GM12878 (cell line): Measurements from ENCODE around the gene SMOC1. TPM values are rescaled to one million over a fixed set of nuclear protein-coding genes. Genes with fewer than 3 reads are reported as not detected.

Source experiments
- ATAC-seq: fragments of 200-7000 bp; cut with Tn5 transposase; 3 replicates; pipeline ENCODE4 v1.9.1; 2020; ENCODE audit warnings: mild to moderate bottlenecking, moderate library complexity
- BruUV-seq: library from RNA; stranded (reverse); fragments of 400-500 nt; replicated peaks from 2 replicates; lab custom pipeline; 2021; lab: Mats Ljungman, UMichigan
- CTCF ChIA-PET: fragments of 300-600 bp; sonication (Branson Sonifier 250); formaldehyde crosslinking; extraction: SDS; loops from one replicate; lab custom pipeline; 2021; ENCODE audit warnings: inconsistent platforms; lab: Yijun Ruan, JAX
- POLR2A ChIA-PET: fragments of 350-600 bp; formaldehyde crosslinking; extraction: SDS; loops from one replicate; lab custom pipeline; 2021; ENCODE audit warnings: inconsistent platforms; lab: Charles Lee
- RAD21 ChIA-PET: fragments of 300-600 bp; sonication (Branson Sonifier 250); formaldehyde crosslinking; loops from one replicate; lab custom pipeline; 2023; ENCODE audit warnings: antibody characterized with exemption; ENCODE audit not compliant: unreplicated experiment; lab: Charles Lee
- SMC1A ChIA-PET: fragments of 300-600 bp; sonication (Branson Sonifier 250); formaldehyde crosslinking; loops from one replicate; lab custom pipeline; 2023; ENCODE audit not compliant: unreplicated experiment, uncharacterized antibody; lab: Charles Lee
- DNase-seq: peaks from one replicate; pipeline ENCODE4 v3.0.0-alpha.2; 2011; ENCODE audit warnings: low read depth, low spot score
- FAIRE-seq: peaks from 3 replicates; lab custom pipeline; 2011; peaks lifted over from hg19 to GRCh38; lab: Jason Lieb, UNC
- H2AFZ ChIP-seq: 2 replicates; pipeline ENCODE4 v1.6.0; 2011; ENCODE audit warnings: low read depth, low read length, control low read depth; ENCODE audit not compliant: control insufficient read depth
- H3K27ac ChIP-seq: 2 replicates; pipeline ENCODE4 v1.5.1; 2011; ENCODE audit warnings: control low read depth; ENCODE audit not compliant: control insufficient read depth, insufficient read depth
- H3K27me3 ChIP-seq, 2 experiments: replicated peaks in 1 of 2; 2 replicates each; pipeline versions ENCODE4 v1.6.0 to v1.6.1; 2011; ENCODE audit warnings: low read length in 1 of 2; ENCODE audit not compliant: control insufficient read depth in 2 of 2, insufficient read depth in 2 of 2
- H3K36me3 ChIP-seq, 2 experiments: 2 replicates each; pipeline ENCODE4 v1.5.1; 2011; ENCODE audit warnings: low read length in 1 of 2; ENCODE audit not compliant: control insufficient read depth in 2 of 2, insufficient read depth in 2 of 2
- H3K4me1 ChIP-seq: 2 replicates; pipeline ENCODE4 v1.6.1; 2011; ENCODE audit warnings: mild to moderate bottlenecking, low read length, moderate library complexity, mixed read lengths; ENCODE audit not compliant: control insufficient read depth, insufficient read depth
- H3K4me2 ChIP-seq: 2 replicates; pipeline ENCODE4 v1.6.0; 2011; ENCODE audit warnings: control low read depth; ENCODE audit not compliant: control insufficient read depth, insufficient read depth
- H3K4me3 ChIP-seq: fragments of 200-600 bp; sonication (generic); 2 replicates; pipeline ENCODE4 v1.5.1; 2016
- H3K79me2 ChIP-seq: 2 replicates; pipeline ENCODE4 v1.6.0; 2011; ENCODE audit warnings: low read length; ENCODE audit not compliant: control insufficient read depth, insufficient read depth
- H3K9ac ChIP-seq: 2 replicates; pipeline ENCODE4 v1.8.0; 2011; ENCODE audit warnings: low read length, control low read depth, mixed read lengths; ENCODE audit not compliant: control insufficient read depth, insufficient read depth
- H3K9me3 ChIP-seq: replicated peaks from 3 replicates; pipeline ENCODE4 v1.5.1; 2011; ENCODE audit warnings: mild to moderate bottlenecking, low read length; ENCODE audit not compliant: control insufficient read depth, insufficient read depth
- H4K20me1 ChIP-seq: 2 replicates; pipeline ENCODE4 v1.6.0; 2011; ENCODE audit not compliant: control insufficient read depth, insufficient read depth
- BACH1 ChIP-seq: fragments of 450-650 bp; IDR thresholded peaks from 2 replicates; pipeline ENCODE4 v1.6.1; 2017; ENCODE audit warnings: mild to moderate bottlenecking, borderline replicate concordance
- KLF5 ChIP-seq: fragments of 450-650 bp; IDR thresholded peaks from 2 replicates; pipeline ENCODE4 v1.6.1; 2014; ENCODE audit warnings: mild to moderate bottlenecking; ENCODE audit not compliant: partially characterized antibody
- NR2C1 ChIP-seq: fragments of 450-650 bp; IDR thresholded peaks from 2 replicates; pipeline ENCODE4 v1.6.1; 2017; ENCODE audit warnings: antibody characterized with exemption, mild to moderate bottlenecking, moderate library complexity
- NR2F1 ChIP-seq: fragments of 450-650 bp; conservative IDR thresholded peaks from 2 replicates; pipeline ENCODE4 v1.6.1; 2017; ENCODE audit warnings: mild to moderate bottlenecking
- PML ChIP-seq: IDR thresholded peaks from 2 replicates; pipeline ENCODE4 v1.6.1; 2012; ENCODE audit warnings: low read length, inconsistent platforms
- POLR2AphosphoS5 ChIP-seq: IDR thresholded peaks from 2 replicates; pipeline ENCODE4 v1.6.1; 2011; ENCODE audit warnings: mild to moderate bottlenecking, low read length, inconsistent platforms
- RB1 ChIP-seq: fragments of 450-650 bp; formaldehyde crosslinking; IDR thresholded peaks from 2 replicates; pipeline ENCODE4 v1.6.1; 2017; ENCODE audit warnings: mild to moderate bottlenecking, borderline replicate concordance
- SPI1 ChIP-seq: IDR thresholded peaks from 2 replicates; pipeline ENCODE4 v1.6.1; 2011; ENCODE audit warnings: low read depth, mild to moderate bottlenecking, low read length, moderate library complexity, borderline replicate concordance; ENCODE audit not compliant: insufficient read depth
- SUPT20H ChIP-seq: IDR thresholded peaks from 2 replicates; pipeline ENCODE4 v1.6.1; 2011; ENCODE audit warnings: low read depth, mild to moderate bottlenecking, low read length, moderate library complexity, borderline replicate concordance; ENCODE audit not compliant: control insufficient read depth
- TAF1 ChIP-seq: IDR thresholded peaks from 2 replicates; pipeline ENCODE4 v1.6.1; 2011; ENCODE audit warnings: mild to moderate bottlenecking, low read depth, low read length, borderline replicate concordance
- YBX1 ChIP-seq: fragments of 450-650 bp; IDR thresholded peaks from 2 replicates; pipeline ENCODE4 v1.6.1; 2016; ENCODE audit warnings: antibody characterized with exemption
- in situ Hi-C: fragments of 300-500 bp; cut with MboI; formaldehyde crosslinking; loops from 9 replicates; pipeline ENCODE4 v1.14.3; 2018; ENCODE audit warnings: mixed read lengths
- intact Hi-C: fragments of 100-400 bp; cut with micrococcal nuclease; formaldehyde crosslinking; loops from one replicate; pipeline ENCODE4 v1.14.2; 2022; ENCODE audit not compliant: unreplicated experiment
- polyA plus RNA-seq, 11 experiments: library from polyadenylated mRNA; depleted of rRNA in 4 of 11; unstranded in 6 of 11; stranded (reverse) in 5 of 11; fragments of >200 nt; fragmentation: Nextera tagmentation in 4 of 11; fragmentation: Illumina TruSeq in 1 of 11; extraction: Ambion mirVana in 4 of 11; extraction: Trizol in 1 of 11; gene quantifications; 1 replicate in 1 of 11; 2 replicates in 10 of 11; pipeline versions ENCODE4 v1.2.1 to v1.2.3, GENCODE V29; 2011 to 2016; ENCODE audit warnings: inconsistent platforms in 2 of 11, missing spikeins in 2 of 11, low read depth in 1 of 11
- total RNA-seq, 4 experiments: library from RNA; depleted of rRNA in 3 of 4; stranded (reverse); fragments of >200 nt in 3 of 4; fragmentation: Illumina TruSeq in 1 of 4; extraction: Trizol in 1 of 4; gene quantifications; 2 replicates each; pipeline versions ENCODE4 v1.2.1 to v1.2.3, GENCODE V29; 2013 to 2021
- TF ChIP-seq, protein P1 (sequence below): fragments of 450-650 bp; IDR thresholded peaks from 2 replicates; pipeline ENCODE4 v1.6.1; 2016; ENCODE audit warnings: mild to moderate bottlenecking
- TF ChIP-seq, protein P2 (sequence below): fragments of 450-650 bp; IDR thresholded peaks from 2 replicates; pipeline ENCODE4 v1.6.1; 2018; ENCODE audit warnings: mild to moderate bottlenecking, low read depth, moderate library complexity; ENCODE audit not compliant: partially characterized antibody
- TF ChIP-seq, protein P3 (sequence below): fragments of 450-650 bp; conservative IDR thresholded peaks from 2 replicates; pipeline ENCODE4 v1.6.1; 2017; ENCODE audit warnings: mild to moderate bottlenecking, moderate library complexity

Gene SMOC1
- total and polyA plus RNA-seq, 10 of the 15 experiments (the other 5 are each of a cell fraction or from before 2014, with no cell fraction given): 0.03 to 0.26 (median 0.14) TPM; not detected in 7

DNA sequence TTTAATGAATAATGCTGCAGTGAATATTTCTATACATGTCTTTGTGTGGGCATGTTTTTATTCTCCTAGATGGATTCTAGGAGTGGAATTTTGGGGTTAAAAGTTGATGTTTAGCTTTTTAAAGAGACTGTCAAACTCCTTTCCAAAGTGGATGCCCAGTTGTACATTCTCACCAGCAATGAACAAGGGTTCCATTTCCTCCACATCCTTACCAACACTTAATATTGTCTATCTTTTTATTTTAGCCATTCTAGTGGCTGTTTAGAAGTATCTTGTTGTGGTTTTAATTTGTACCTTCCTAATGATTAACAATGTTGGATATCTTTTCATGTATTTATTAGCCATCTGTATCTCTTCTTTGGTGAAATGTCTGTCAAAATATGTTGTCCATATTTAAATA, 109.8 kb downstream of the SMOC1 start:
- ChIA-PET RAD21 (no interaction called here), POLR2A (no interaction called here), CTCF (interaction anchor here (1.1 kb wide), 1 partner anchor 10 kb away, joined by 3 read pairs; no protein-coding TSS in a partner anchor), SMC1A (no interaction called here)
- Histone ChIP-seq H3K9ac (no peak overlapping the region), H3K36me3 (no peaks in the 10 kb centered on the region), H3K4me3 (no peak overlapping the region), H3K4me2 (no peak overlapping the region), H3K27ac (no peak overlapping the region), H4K20me1 (no peaks in the 10 kb centered on the region), H2AFZ (no peak overlapping the region), H3K9me3 (no peaks in the 10 kb centered on the region), H3K4me1 (no peaks in the 10 kb centered on the region), H3K27me3 (peaks cover 4 to 9% of the 10 kb centered on the region in 2 experiments; a peak in 3 of 4 replicates), H3K79me2 (no peaks in the 10 kb centered on the region)
- DNase-seq (no peak), ATAC-seq (no peak), FAIRE-seq (no peak)
- intact Hi-C loops (no loop called here), in situ Hi-C loops (no loop called here)
- TF ChIP-seq, protein P1, sequence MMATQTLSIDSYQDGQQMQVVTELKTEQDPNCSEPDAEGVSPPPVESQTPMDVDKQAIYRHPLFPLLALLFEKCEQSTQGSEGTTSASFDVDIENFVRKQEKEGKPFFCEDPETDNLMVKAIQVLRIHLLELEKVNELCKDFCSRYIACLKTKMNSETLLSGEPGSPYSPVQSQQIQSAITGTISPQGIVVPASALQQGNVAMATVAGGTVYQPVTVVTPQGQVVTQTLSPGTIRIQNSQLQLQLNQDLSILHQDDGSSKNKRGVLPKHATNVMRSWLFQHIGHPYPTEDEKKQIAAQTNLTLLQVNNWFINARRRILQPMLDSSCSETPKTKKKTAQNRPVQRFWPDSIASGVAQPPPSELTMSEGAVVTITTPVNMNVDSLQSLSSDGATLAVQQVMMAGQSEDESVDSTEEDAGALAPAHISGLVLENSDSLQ: no peak
- TF ChIP-seq SUPT20H: no peak
- TF ChIP-seq YBX1: no peak
- no peak for TF ChIP-seq SPI1
- TF ChIP-seq TAF1: no peak
- TF ChIP-seq NR2C1: no peak
- TF ChIP-seq BACH1: no peak
- no peak for TF ChIP-seq RB1
- TF ChIP-seq KLF5: no peak
- TF ChIP-seq, protein P2, sequence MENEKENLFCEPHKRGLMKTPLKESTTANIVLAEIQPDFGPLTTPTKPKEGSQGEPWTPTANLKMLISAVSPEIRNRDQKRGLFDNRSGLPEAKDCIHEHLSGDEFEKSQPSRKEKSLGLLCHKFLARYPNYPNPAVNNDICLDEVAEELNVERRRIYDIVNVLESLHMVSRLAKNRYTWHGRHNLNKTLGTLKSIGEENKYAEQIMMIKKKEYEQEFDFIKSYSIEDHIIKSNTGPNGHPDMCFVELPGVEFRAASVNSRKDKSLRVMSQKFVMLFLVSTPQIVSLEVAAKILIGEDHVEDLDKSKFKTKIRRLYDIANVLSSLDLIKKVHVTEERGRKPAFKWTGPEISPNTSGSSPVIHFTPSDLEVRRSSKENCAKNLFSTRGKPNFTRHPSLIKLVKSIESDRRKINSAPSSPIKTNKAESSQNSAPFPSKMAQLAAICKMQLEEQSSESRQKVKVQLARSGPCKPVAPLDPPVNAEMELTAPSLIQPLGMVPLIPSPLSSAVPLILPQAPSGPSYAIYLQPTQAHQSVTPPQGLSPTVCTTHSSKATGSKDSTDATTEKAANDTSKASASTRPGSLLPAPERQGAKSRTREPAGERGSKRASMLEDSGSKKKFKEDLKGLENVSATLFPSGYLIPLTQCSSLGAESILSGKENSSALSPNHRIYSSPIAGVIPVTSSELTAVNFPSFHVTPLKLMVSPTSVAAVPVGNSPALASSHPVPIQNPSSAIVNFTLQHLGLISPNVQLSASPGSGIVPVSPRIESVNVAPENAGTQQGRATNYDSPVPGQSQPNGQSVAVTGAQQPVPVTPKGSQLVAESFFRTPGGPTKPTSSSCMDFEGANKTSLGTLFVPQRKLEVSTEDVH: no peak
- no peak for TF ChIP-seq NR2F1
- TF ChIP-seq, protein P3, sequence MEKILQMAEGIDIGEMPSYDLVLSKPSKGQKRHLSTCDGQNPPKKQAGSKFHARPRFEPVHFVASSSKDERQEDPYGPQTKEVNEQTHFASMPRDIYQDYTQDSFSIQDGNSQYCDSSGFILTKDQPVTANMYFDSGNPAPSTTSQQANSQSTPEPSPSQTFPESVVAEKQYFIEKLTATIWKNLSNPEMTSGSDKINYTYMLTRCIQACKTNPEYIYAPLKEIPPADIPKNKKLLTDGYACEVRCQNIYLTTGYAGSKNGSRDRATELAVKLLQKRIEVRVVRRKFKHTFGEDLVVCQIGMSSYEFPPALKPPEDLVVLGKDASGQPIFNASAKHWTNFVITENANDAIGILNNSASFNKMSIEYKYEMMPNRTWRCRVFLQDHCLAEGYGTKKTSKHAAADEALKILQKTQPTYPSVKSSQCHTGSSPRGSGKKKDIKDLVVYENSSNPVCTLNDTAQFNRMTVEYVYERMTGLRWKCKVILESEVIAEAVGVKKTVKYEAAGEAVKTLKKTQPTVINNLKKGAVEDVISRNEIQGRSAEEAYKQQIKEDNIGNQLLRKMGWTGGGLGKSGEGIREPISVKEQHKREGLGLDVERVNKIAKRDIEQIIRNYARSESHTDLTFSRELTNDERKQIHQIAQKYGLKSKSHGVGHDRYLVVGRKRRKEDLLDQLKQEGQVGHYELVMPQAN: no peak
- TF ChIP-seq POLR2AphosphoS5: no peak
- no peak for TF ChIP-seq PML
- BruUV-seq: no TSS peak
